HG03097 (cell line): ENCODE results near the gene ISCA2.
"Not testable (repeated sequence)": the region's sequence is repeated elsewhere in the genome, so short reads cannot be mapped to it uniquely, and the experiment has no call there.

Source experiments
- ATAC-seq: cut with Tn5 transposase; IDR thresholded peaks from one replicate; pipeline ENCODE4 v1.9.1; 2021; ENCODE audit not compliant: unreplicated experiment, low FRiP score

The ISCA2 gene

GRCh38 chr14:74493343-74494261, at the start of gene ISCA2:
Gene ISCA2, plus strand, starts transcription at chr14:74493765. Its CDS starts 10 bp downstream, at chr14:74493775.
- peak; percentile 88 for ATAC-seq

GRCh38 chr14:74444866-74445265, 48.7 kb upstream of the ISCA2 start:
- ATAC-seq = no peak

GRCh38 chr14:74454397-74454796, 39.2 kb upstream of the ISCA2 start:
- ATAC-seq = not testable (repeated sequence)

DNA sequence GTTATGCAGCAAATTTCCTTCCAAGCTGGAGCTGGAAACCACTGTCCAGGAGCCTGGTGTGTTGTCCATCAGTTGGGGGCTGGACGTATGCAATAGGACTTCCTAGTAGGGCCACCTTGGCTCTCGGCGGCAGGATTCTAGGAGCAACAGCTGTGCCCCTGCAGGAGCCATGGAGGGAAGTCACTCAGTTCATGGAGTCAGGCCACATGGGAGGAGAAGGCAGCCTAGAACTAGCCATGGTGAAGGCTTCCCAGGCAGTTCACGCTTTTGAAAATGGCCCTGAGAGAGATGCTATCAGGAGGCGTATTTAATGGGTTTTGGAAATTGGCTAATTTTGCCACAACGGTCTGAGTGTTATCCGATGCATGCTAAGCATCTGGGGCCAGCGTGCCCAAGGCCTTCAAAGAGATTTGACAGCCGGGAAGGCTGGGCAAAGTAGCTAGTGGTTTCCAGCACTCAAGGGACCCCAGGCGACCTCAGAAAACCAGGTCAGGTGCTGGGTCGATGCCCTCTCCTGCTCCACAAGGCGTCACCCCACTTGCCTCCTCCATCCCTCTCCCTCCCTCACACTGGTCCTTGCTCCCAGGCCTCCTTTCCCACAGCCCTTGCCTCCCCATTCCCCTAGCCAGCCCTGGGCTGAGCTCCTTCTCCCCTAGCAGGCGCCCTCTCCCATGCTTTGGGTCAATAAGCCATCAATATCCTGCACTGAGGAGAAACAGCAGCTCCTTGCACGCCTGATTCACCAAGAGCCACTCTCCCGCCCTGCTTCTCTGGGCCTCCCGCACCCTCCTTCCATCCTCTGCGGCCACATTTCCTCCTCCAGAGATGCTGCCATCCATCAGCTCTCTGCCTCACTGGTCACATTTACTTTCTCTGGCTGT, 36.6 kb upstream of the ISCA2 start:
- ATAC-seq = no peak

DNA sequence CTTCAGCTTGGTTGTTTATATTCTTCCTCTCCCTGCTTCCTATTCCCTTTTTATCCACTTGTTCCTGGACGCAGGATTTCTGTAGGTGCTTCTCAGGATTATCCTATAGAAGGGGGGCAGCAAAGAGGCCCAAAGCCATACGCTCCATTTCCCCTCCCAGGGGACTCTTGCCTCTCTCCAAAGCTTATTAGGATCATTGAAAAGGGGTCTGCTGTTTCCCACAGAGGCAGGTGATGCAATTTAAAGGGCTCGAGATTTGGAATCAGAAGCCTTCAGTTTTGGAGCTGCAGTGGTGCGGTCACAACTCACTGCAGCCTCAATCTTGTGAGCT, 36.0 kb upstream of the ISCA2 start:
- no peak for ATAC-seq

DNA sequence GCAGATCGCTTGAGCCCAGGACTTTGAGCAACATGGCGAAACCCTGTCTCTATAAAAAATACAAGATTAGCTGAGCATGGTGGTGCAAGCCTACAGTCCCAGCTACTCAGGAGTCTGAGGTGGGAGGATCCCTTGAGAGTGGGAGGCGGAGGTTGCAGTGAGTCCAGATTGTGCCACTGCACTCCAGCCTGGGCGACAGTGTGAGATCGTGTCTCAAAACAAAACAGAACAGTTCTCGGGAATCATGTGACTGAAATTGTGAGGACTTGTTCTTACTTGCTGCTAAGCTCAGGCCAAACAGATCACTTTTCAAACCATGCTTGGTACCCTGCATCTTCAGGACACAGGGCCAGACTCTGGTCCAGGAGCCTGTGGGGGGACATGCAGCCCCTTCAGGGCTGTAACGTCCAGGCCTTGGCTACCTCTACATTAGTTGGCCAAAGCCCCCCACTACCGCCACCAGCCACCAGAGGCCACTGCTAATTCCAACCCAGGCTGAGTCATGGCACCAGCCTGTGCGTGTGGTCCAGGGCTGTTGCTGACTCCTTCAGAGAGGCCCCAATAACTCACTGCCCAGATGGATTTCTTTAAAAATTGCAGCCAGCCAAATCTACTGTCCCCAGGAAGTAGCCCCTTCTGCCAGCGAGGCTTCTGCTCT, 34.1 kb upstream of the ISCA2 start:
- ATAC-seq = no peak

DNA sequence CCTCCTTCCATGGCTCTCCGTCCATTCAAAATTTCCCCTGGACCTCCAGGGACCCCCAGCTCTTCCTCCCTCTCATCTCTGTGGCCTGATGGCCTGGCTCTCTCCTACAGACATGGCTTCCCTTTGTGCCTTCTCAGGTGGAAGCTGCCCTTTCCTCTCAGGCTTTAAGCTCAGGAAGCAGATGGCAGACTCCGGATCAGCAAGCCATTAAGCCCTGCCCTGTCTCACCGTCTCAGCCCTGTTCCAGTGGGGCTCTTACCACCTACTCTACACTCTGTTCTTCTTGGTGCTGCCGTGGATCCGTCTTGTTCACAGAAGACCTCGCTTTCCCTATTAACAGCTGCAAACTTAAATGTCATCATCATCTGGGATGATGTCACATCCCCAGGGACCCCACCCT, 33.6 kb upstream of the ISCA2 start:
- no peak for ATAC-seq

DNA sequence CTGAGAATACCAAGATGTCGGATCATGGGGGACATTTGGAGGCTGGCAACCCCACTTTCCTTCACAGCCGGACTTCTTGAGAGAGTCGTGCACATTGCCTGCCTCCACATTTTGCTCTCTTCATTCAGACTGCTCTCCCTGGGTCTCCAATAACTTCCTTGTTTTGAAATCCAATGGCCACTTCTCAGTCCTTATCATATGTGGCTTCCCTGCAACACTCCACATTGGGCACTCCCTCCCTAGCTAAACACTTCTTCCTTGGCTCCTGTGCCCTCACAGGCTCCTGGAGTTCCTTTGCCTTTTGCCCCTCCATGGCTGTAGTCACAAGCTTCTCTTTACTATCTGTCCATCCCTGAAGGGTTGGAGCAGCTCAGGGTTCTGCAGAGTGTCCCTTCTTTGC, 30.6 kb upstream of the ISCA2 start:
- no peak for ATAC-seq

DNA sequence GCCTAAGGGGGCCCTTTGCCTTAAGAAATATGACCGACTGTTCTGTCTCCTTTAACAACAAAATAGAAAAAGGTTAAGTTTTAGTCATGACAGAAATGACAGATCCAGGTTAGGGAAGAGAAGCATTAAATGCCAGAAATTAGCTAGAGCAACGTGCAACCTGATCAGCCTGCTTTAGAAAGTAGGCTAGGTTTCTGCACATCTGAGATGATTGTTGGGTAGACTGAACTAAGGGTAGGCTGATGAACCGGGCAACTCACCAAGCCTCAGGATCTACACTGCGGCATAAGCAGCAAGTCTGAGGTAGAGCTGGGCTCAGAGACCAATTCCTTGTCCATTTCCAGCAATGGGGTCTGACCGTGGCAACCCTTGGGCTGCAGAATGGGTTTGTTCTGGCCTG, 29.9 kb upstream of the ISCA2 start:
- no peak for ATAC-seq

DNA sequence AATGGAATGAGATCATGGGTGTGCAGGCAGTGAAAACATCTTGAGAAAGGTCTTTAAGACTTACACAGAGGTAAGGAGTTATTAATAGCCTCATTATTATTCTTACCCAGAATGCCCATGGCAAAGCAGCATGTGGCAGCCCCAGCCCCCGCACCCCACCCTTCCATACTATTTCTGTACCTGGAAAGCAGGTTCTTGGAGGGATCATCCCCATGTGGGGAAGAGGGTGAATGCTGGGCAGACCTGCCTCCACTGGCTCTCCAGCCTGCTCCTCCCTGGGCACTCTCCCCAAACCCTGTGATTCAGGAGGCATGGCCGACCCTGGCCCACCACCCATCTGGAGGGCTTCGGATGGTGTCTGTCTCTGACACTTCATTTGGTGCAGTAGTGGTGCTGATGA, 28.8 kb upstream of the ISCA2 start:
- no peak for ATAC-seq

GRCh38 chr14:74465335-74465734, 28.2 kb upstream of the ISCA2 start:
- no peak for ATAC-seq

DNA sequence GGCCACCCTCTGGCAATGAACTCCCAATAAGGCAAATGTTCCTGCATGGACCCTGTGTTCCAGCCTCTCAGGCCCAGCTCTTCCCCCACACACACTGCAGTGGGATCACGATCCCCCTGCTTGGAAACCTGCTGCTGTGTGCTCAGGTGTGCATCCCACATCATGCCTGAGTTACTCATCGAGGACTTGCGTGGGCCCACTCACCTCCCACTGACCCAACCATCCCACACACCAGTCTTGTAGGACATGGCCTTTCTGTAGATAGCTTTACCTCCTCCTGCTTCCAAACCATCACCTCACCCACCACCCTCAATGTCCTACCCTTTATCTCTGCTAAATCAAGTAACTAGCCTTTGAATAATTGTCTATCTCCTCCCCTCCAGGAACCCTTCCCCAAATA, 25.1 kb upstream of the ISCA2 start:
- ATAC-seq = no peak

GRCh38 chr14:74469548-74470518, 23.7 kb upstream of the ISCA2 start:
- ATAC-seq = no peak

DNA sequence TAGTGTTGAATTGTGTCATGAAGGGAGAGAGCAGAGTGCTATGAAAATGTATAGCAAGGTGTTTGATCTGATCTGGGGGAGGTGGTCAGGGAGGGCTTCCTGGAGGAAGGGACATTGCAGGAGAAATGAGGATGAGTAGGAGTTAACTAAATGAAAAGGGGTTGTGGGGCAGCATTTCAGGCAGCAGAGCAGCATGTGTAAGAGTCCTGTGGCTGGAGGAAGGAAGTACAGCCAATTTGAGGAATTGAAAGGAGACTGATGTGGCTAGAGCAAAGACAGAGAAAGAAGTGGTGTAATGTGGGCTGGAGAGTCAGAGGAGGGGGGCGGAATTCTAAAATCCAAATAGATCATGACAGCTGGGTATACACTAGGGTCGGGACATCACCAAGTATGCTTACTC, 21.0 kb upstream of the ISCA2 start:
- ATAC-seq = no peak

GRCh38 chr14:74474376-74474775, 19.2 kb upstream of the ISCA2 start:
- no peak for ATAC-seq

GRCh38 chr14:74475678-74476077, 17.9 kb upstream of the ISCA2 start:
- ATAC-seq = no peak

- no peak for ATAC-seq
These were observed 17.5 kb upstream of the ISCA2 start for GRCh38 chr14:74476107-74476506.

DNA sequence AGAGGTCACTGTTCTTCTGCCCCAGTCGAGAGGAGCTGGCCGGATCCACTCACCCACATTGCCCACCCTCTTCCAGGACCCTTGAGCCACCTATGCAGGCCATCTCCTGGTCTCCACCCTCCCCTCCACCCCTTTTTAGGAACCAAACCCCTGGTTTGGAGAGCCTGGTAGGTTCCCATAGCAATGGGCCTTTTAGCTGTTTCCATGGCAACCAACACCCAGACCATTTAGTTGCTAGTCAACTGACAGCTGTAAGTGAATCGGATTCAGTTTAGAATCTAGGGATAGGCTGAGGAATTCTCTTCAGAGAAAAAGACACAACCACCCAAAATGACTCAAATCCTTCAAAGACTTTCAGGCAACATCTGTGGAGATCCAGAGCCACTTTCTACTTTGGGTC, 17.0 kb upstream of the ISCA2 start:
- no peak for ATAC-seq

DNA sequence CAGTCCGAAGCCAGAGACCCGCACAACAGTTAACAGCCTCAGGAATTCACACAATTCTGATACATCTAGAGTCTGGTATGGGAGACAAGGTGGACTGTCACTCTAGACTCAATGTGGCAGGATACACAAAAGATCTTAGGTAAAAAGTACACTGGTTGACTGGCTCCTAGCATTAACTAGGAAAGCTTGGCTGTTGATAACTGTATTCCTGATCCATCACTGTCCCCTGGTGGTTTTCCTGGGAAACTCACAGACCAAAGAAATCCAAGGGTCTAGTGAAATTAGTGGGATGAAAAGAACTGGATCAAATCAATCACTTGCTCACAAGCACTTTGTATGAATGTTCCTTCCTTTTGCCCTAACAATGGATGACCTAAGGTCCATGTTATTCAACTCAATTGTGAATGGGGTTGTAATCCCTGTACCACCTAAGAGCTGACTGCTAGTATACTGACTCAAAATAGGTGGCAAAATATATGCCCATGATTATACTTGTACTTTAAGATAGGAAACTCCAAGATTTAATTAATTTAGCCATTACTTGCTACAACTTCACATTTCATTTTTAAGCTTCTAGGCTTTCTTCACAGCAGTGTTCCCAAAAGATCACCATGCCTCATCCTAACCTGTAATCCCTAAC, 14.4 kb upstream of the ISCA2 start:
- ATAC-seq = no peak

GRCh38 chr14:74480046-74480445, 13.5 kb upstream of the ISCA2 start:
- no peak for ATAC-seq
